Measurements from ENCODE around the gene AMZ2. TPM values are rescaled to one million over a fixed set of nuclear protein-coding genes. Genes with fewer than 3 reads are reported as not detected.

AMZ2 gene
- total RNA-seq, 4 donors from 2014 or later: 38.2 to 69.9 (median 60.1) TPM

DNA sequence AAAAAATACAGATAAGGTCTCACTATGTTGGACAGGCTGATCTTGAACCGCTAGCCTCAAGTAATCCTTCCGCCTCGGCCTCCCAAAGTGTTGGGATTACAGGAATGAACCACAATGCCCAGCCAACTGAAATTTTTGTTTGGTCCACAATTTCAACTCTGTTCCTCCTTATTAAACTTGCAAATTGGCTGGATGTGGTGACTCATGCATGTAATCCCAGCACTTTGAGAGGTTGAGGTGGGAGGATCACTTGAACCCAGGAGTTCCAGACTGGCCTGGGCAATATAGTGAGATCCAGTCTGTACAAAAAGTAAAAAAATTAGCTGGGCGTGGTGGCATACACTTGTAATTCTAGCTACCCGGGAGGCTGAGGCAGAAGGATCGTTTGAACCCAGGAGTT lies 56.9 kb downstream of the AMZ2 start:
- no peaks in the 10 kb centered on the region for H3K9me3 ChIP-seq
- no peak overlapping the region for H3K4me3 ChIP-seq
- intact Hi-C loops (cut with DNase I): no loop called here
- H3K4me1 ChIP-seq: no peaks in the 10 kb centered on the region
- H3K27me3 ChIP-seq: no peaks in the 10 kb centered on the region
- 94% methylated on average over 6 of the region's 6 CpGs for WGBS
- H3K27ac ChIP-seq (replicated peaks in 1 of 4): no peak overlapping the region
- no peak for TF ChIP-seq POLR2AphosphoS5 (IDR thresholded peaks at IDR 0.05)
- DNase-seq (ENCODE audit: extremely low spot score): no peak
- no peaks in the 10 kb centered on the region for H3K36me3 ChIP-seq

- DNase-seq (ENCODE audit: extremely low spot score): no peak
- H3K27ac ChIP-seq (replicated peaks in 1 of 4): no peak overlapping the region
- no peaks in the 10 kb centered on the region for H3K36me3 ChIP-seq
- TF ChIP-seq, protein P1, sequence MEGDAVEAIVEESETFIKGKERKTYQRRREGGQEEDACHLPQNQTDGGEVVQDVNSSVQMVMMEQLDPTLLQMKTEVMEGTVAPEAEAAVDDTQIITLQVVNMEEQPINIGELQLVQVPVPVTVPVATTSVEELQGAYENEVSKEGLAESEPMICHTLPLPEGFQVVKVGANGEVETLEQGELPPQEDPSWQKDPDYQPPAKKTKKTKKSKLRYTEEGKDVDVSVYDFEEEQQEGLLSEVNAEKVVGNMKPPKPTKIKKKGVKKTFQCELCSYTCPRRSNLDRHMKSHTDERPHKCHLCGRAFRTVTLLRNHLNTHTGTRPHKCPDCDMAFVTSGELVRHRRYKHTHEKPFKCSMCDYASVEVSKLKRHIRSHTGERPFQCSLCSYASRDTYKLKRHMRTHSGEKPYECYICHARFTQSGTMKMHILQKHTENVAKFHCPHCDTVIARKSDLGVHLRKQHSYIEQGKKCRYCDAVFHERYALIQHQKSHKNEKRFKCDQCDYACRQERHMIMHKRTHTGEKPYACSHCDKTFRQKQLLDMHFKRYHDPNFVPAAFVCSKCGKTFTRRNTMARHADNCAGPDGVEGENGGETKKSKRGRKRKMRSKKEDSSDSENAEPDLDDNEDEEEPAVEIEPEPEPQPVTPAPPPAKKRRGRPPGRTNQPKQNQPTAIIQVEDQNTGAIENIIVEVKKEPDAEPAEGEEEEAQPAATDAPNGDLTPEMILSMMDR (IDR thresholded peaks at IDR 0.05): no peak
- TF ChIP-seq EP300 (IDR thresholded peaks at IDR 0.05) (no peak), POLR2AphosphoS5 (IDR thresholded peaks at IDR 0.05) (no peak), POLR2A (IDR thresholded peaks at IDR 0.05; ENCODE audit: low read depth) (no peak)
- H3K4me3 ChIP-seq: no peak overlapping the region
- no peaks in the 10 kb centered on the region for H3K9me3 ChIP-seq
- H3K27me3 ChIP-seq: no peaks in the 10 kb centered on the region
- WGBS: 77% methylated on average over 4 of the region's 4 CpGs
- intact Hi-C loops (cut with DNase I): no loop called here
- H3K4me1 ChIP-seq: no peaks in the 10 kb centered on the region
Measured at GRCh38 chr17:68305142-68305541, 57.3 kb downstream of the AMZ2 start.

Other genes starting within 250 kb of the AMZ2 start
- gene KPNA2, start 212.3 kb upstream of the AMZ2 start, total RNA-seq: 10 to 100 TPM; 11.2 to 26.3 (median 18.6) TPM
- gene SLC16A6, start 43.1 kb downstream of the AMZ2 start, total RNA-seq: under 1 TPM in 3 of 4 donors, not detected in 1; 0.33 to 0.42 (median 0.34) TPM
- 1 to 10 TPM; 1.7 to 4.9 (median 2.8) TPM for gene ARSG, start 43.5 kb downstream of the AMZ2 start, total RNA-seq
- 10 to 100 TPM; 27.0 to 59.4 (median 43.5) TPM for gene WIPI1, start 209.5 kb downstream of the AMZ2 start, total RNA-seq